Activated T-cell treated with anti-CD3 and anti-CD28 coated beads for 24 hours (primary cell): ENCODE results near the gene SPINK1.
"Not testable (repeated sequence)": the region's sequence is repeated elsewhere in the genome, so short reads cannot be mapped to it uniquely, and the experiment has no call there.

Source experiments
- DNase-seq: peaks from one replicate; pipeline ENCODE4 v3.0.0-alpha.2; 2020; ENCODE audit warnings: low read depth

SPINK1 gene

GRCh38 chr5:147831465-147831864 lies at the start of gene SPINK1:
SPINK1 (minus strand) TSS chr5:147831671; CDS start chr5:147831577, 94 bp downstream.
- DNase-seq: no peak

GRCh38 chr5:147880487-147880886 lies 49.0 kb upstream of the SPINK1 start:
- DNase-seq: no peak

GRCh38 chr5:147879784-147880183 lies 48.3 kb upstream of the SPINK1 start:
- no peak for DNase-seq

GRCh38 chr5:147878066-147878759 lies 46.7 kb upstream of the SPINK1 start, which contains the start of gene SCGB3A2:
SCGB3A2 (plus strand) TSS chr5:147878711; CDS start chr5:147878804, 93 bp downstream.
- no peak for DNase-seq

- no peak for DNase-seq
Measured at GRCh38 chr5:147876626-147877025, 45.2 kb upstream of the SPINK1 start.

GRCh38 chr5:147876141-147876540 lies 44.7 kb upstream of the SPINK1 start:
- DNase-seq: no peak

GRCh38 chr5:147874910-147875367 lies 43.5 kb upstream of the SPINK1 start:
- DNase-seq: no peak

- DNase-seq: not testable (repeated sequence)
Measured at GRCh38 chr5:147874118-147874875, 42.8 kb upstream of the SPINK1 start.

GRCh38 chr5:147872744-147873435 lies 41.4 kb upstream of the SPINK1 start:
- not testable (repeated sequence) for DNase-seq

GRCh38 chr5:147871980-147872549 lies 40.6 kb upstream of the SPINK1 start:
- DNase-seq: not testable (repeated sequence)

- not testable (repeated sequence) for DNase-seq
Measured at GRCh38 chr5:147869892-147870291, 38.4 kb upstream of the SPINK1 start.

GRCh38 chr5:147869112-147869511 lies 37.6 kb upstream of the SPINK1 start:
- DNase-seq: no peak

- DNase-seq: no peak
Measured at GRCh38 chr5:147863454-147864158, 32.1 kb upstream of the SPINK1 start.

- no peak for DNase-seq
Measured at GRCh38 chr5:147860641-147861025, 29.2 kb upstream of the SPINK1 start.

- DNase-seq: no peak
Measured at GRCh38 chr5:147859962-147860640, 28.6 kb upstream of the SPINK1 start.

GRCh38 chr5:147858565-147858964 lies 27.1 kb upstream of the SPINK1 start:
- no peak for DNase-seq

GRCh38 chr5:147857302-147858129 lies 26.0 kb upstream of the SPINK1 start:
- DNase-seq: peak; percentile 18

- no peak for DNase-seq
Measured at GRCh38 chr5:147856801-147857200, 25.3 kb upstream of the SPINK1 start.

GRCh38 chr5:147855774-147856069 lies 24.3 kb upstream of the SPINK1 start:
- no peak for DNase-seq
